Endothelial cell of umbilical vein (primary cell): ENCODE results near the gene TAGLN. TPM values are rescaled to one million over a fixed set of nuclear protein-coding genes. Genes with fewer than 3 reads are reported as not detected.
A peak's percentile ranks its signal among the peaks of the same experiment; 100 is the strongest.

Experiments
- BruUV-seq: library from RNA; stranded (reverse); fragments of 400-500 nt; replicated peaks from 2 replicates; lab custom pipeline; 2021; lab: Mats Ljungman, UMichigan
- CTCF ChIA-PET: fragments of 300-600, 350-600 bp; sonication (Branson Sonifier 250); formaldehyde crosslinking; loops from one replicate; lab custom pipeline; 2021; ENCODE audit warnings: antibody characterized with exemption, inconsistent platforms; lab: Charles Lee
- POLR2A ChIA-PET: fragments of 300-600, 350-600 bp; sonication (Branson Sonifier 250); formaldehyde crosslinking; loops from one replicate; lab custom pipeline; 2021; ENCODE audit warnings: antibody characterized with exemption, inconsistent platforms; lab: Charles Lee
- DNase-seq: peaks from one replicate; pipeline ENCODE4 v3.0.0-alpha.2; 2011; ENCODE audit warnings: low read depth, low spot score
- FAIRE-seq: peaks from 2 replicates; lab custom pipeline; 2011; peaks lifted over from hg19 to GRCh38; lab: Jason Lieb, UNC
- H2AFZ ChIP-seq: 2 replicates; pipeline ENCODE4 v1.6.0; 2012; ENCODE audit warnings: low read depth, low read length, control low read depth, inconsistent platforms
- H3K27ac ChIP-seq: 2 replicates; pipeline ENCODE4 v1.5.1; 2011; ENCODE audit warnings: low read depth, mild to moderate bottlenecking, control low read depth, low read length, moderate library complexity; ENCODE audit not compliant: insufficient read depth
- H3K27me3 ChIP-seq, 2 experiments: 2 replicates each; pipeline versions ENCODE4 v1.6.0 to v1.6.1; 2011; ENCODE audit warnings: low read length in 2 of 2, mixed read lengths in 1 of 2; ENCODE audit not compliant: control insufficient read depth in 2 of 2, insufficient read depth in 2 of 2
- H3K36me3 ChIP-seq, 2 experiments: 2 replicates in 1 of 2; 3 replicates in 1 of 2; pipeline ENCODE4 v1.5.1; 2011; ENCODE audit warnings: low read length in 2 of 2, mild to moderate bottlenecking in 1 of 2, moderate library complexity in 1 of 2; ENCODE audit not compliant: control insufficient read depth in 2 of 2, insufficient read depth in 2 of 2; ENCODE audit errors: extremely low read depth in 1 of 2
- H3K4me1 ChIP-seq: 3 replicates; pipeline ENCODE4 v1.5.1; 2011; ENCODE audit warnings: mild to moderate bottlenecking, low read length; ENCODE audit not compliant: control insufficient read depth, insufficient read depth; ENCODE audit errors: extremely low read depth
- H3K4me2 ChIP-seq: 2 replicates; pipeline ENCODE4 v1.6.1; 2011; ENCODE audit warnings: low read length, control low read depth, mixed read lengths; ENCODE audit not compliant: insufficient read depth
- H3K4me3 ChIP-seq, 3 experiments: fragments of 200-600 bp in 1 of 3; sonication (generic), shearing (Covaris generic) in 1 of 3; replicated peaks in 1 of 3; 2 replicates each; pipeline ENCODE4 v1.5.1; 2011 to 2016; ENCODE audit warnings: control low read depth in 3 of 3, low read length in 3 of 3, mild to moderate bottlenecking in 2 of 3, inconsistent platforms in 1 of 3, low read depth in 1 of 3, moderate library complexity in 1 of 3; ENCODE audit not compliant: insufficient read depth in 1 of 3
- H3K79me2 ChIP-seq: 2 replicates; pipeline ENCODE4 v1.6.0; 2012; ENCODE audit warnings: low read length, inconsistent platforms; ENCODE audit not compliant: control insufficient read depth, insufficient read depth
- H3K9ac ChIP-seq: replicated peaks from 2 replicates; pipeline ENCODE3; 2011; ENCODE audit warnings: low read length, control low read depth; ENCODE audit not compliant: insufficient read depth; ENCODE audit errors: extremely low read depth
- H3K9me1 ChIP-seq: replicated peaks from 3 replicates; pipeline ENCODE4 v1.6.0; 2011; ENCODE audit warnings: mild to moderate bottlenecking, low read length; ENCODE audit not compliant: control insufficient read depth, insufficient read depth; ENCODE audit errors: extremely low read depth
- H3K9me3 ChIP-seq: replicated peaks from 2 replicates; pipeline ENCODE4 v1.5.1; 2012; ENCODE audit warnings: low read length, inconsistent platforms; ENCODE audit not compliant: control insufficient read depth, insufficient read depth
- H4K20me1 ChIP-seq: replicated peaks from 2 replicates; pipeline ENCODE3; 2011; ENCODE audit warnings: mild to moderate bottlenecking, low read length; ENCODE audit not compliant: control insufficient read depth, insufficient read depth; ENCODE audit errors: extremely low read depth
- EZH2 ChIP-seq: IDR thresholded peaks from 2 replicates; pipeline ENCODE4 v1.6.1; 2012; ENCODE audit warnings: borderline replicate concordance, low read depth, mild to moderate bottlenecking, moderate library complexity, low read length, inconsistent platforms; ENCODE audit not compliant: severe bottlenecking
- FOS ChIP-seq: IDR thresholded peaks from 2 replicates; pipeline ENCODE4 v1.6.1; 2011; ENCODE audit warnings: mild to moderate bottlenecking, low read length, moderate library complexity, borderline replicate concordance; ENCODE audit not compliant: insufficient read depth
- GATA2 ChIP-seq: IDR thresholded peaks from 2 replicates; pipeline ENCODE4 v1.7.0; 2011; ENCODE audit warnings: low read depth, mild to moderate bottlenecking, moderate library complexity, mixed read lengths, low read length; ENCODE audit not compliant: insufficient read length, insufficient read depth
- JUN ChIP-seq: IDR thresholded peaks from 2 replicates; pipeline ENCODE4 v1.6.1; 2011; ENCODE audit warnings: borderline replicate concordance, low read depth; ENCODE audit not compliant: insufficient read length, insufficient read depth
- MYC ChIP-seq: IDR thresholded peaks from one replicate; pipeline ENCODE4 v1.6.1; 2011; ENCODE audit warnings: mild to moderate bottlenecking, low read depth, low read length
- POLR2A ChIP-seq: IDR thresholded peaks from 2 replicates; pipeline ENCODE4 v1.6.1; 2012; ENCODE audit warnings: low read depth, mild to moderate bottlenecking, control low read depth, low read length
- POLR2AphosphoS5 ChIP-seq: IDR thresholded peaks from 2 replicates; pipeline ENCODE4 v1.6.1; 2012; ENCODE audit warnings: low read depth, mild to moderate bottlenecking, control low read depth, low read length, moderate library complexity; ENCODE audit not compliant: insufficient read depth
- dilution Hi-C: fragments of 300-500 bp; cut with MboI; formaldehyde crosslinking; loops from one replicate; pipeline ENCODE4 v1.15.0; 2019; ENCODE audit warnings: low sequenced_read_pairs; ENCODE audit not compliant: extremely low pct_ligation_motif_present
- intact Hi-C: fragments of 100-400 bp; cut with micrococcal nuclease; formaldehyde crosslinking; loops from one replicate; pipeline ENCODE4 v1.10.0; 2022
- polyA plus RNA-seq, 4 experiments: library from polyadenylated mRNA; depleted of rRNA in 3 of 4; stranded (reverse) in 3 of 4; unstranded in 1 of 4; fragments of >200 nt; gene quantifications; 2 replicates each; pipeline versions ENCODE4 v1.2.1 to v1.2.3, GENCODE V29; 2011 to 2012; ENCODE audit warnings: missing spikeins in 1 of 4
- total RNA-seq: library from RNA; stranded (reverse); gene quantifications from 2 replicates; pipeline ENCODE4 v1.2.3, GENCODE V29; 2021
- TF ChIP-seq, protein P1 (sequence below): IDR thresholded peaks from 2 replicates; pipeline ENCODE4 v1.6.1; 2011; ENCODE audit not compliant: insufficient read depth, insufficient read length
- TF ChIP-seq, protein P2 (sequence below), 2 donors: IDR thresholded peaks; 1 replicate in 1 of 2; 2 replicates in 1 of 2; pipeline ENCODE4 v1.5.1; 2011; ENCODE audit warnings: low read length in 2 of 2, mild to moderate bottlenecking in 2 of 2, moderate library complexity in 2 of 2, control low read depth in 1 of 2, inconsistent platforms in 1 of 2, low read depth in 1 of 2; ENCODE audit not compliant: insufficient read depth in 1 of 2; ENCODE audit errors: extremely low read depth in 1 of 2

Gene TAGLN
- total and polyA plus RNA-seq, 2 donors (not counting 3 experiments of a cell fraction or from before 2014, with no cell fraction given): 20.8 to 113 TPM

DNA sequence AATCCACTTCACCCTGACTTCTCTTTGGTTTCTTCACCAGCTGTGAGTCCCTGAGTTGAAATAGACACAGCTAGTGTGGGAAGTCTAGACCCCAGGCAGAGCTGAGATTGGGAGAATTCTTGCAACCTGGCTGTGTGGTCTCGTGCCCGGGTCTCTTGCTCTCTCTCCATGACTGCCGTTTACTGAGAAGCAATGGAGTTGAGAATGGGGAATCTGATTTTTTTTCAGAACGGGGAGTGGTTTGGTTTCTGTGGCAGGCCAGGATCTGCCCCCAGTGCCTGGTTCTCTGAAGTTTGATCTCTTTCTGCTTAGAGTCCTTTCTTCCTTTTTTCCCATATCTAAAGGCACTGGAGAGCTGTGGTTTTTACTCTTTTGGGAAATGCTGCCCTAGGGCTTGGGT, 19.1 kb upstream of the TAGLN start:
- Histone ChIP-seq H3K79me2 (no peaks in the 10 kb centered on the region), H3K36me3 (peaks cover 0 to 5% of the 10 kb centered on the region in 2 experiments), H3K27ac (no peak overlapping the region), H4K20me1 (no peaks in the 10 kb centered on the region), H3K9me1 (no peaks in the 10 kb centered on the region), H3K27me3 (no peaks in the 10 kb centered on the region), H3K4me1 (peaks cover 18% of the 10 kb centered on the region), H3K4me3 (peak overlapping the region in 1 of 3 experiments; percentile 60), H3K4me2 (peak overlapping the region; percentile 73), H3K9me3 (no peaks in the 10 kb centered on the region), H2AFZ (no peak overlapping the region), H3K9ac (no peak overlapping the region)
- dilution Hi-C loops: no loop called here
- ChIA-PET POLR2A (interaction anchor here (0.7 to 1.5 kb wide), 3 partner anchors 19 to 120 kb away, joined by 3 to 4 read pairs (median 4); partner anchors contain the start of gene PCSK7), CTCF (interaction anchor here (0.7 to 5.8 kb wide), 16 partner anchors 7 to 300 kb away, joined by 3 to 90 read pairs (median 6); partner anchors contain the start of genes PAFAH1B2, PCSK7 and RNF214)
- DNase-seq (no peak), FAIRE-seq (no peak)
- intact Hi-C loops: no loop called here
- TF ChIP-seq, protein P1, sequence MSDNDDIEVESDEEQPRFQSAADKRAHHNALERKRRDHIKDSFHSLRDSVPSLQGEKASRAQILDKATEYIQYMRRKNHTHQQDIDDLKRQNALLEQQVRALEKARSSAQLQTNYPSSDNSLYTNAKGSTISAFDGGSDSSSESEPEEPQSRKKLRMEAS: no peak
- TF ChIP-seq FOS: no peak
- no peak for TF ChIP-seq POLR2A
- no peak for TF ChIP-seq JUN
- no peak for TF ChIP-seq MYC
- TF ChIP-seq, protein P2, sequence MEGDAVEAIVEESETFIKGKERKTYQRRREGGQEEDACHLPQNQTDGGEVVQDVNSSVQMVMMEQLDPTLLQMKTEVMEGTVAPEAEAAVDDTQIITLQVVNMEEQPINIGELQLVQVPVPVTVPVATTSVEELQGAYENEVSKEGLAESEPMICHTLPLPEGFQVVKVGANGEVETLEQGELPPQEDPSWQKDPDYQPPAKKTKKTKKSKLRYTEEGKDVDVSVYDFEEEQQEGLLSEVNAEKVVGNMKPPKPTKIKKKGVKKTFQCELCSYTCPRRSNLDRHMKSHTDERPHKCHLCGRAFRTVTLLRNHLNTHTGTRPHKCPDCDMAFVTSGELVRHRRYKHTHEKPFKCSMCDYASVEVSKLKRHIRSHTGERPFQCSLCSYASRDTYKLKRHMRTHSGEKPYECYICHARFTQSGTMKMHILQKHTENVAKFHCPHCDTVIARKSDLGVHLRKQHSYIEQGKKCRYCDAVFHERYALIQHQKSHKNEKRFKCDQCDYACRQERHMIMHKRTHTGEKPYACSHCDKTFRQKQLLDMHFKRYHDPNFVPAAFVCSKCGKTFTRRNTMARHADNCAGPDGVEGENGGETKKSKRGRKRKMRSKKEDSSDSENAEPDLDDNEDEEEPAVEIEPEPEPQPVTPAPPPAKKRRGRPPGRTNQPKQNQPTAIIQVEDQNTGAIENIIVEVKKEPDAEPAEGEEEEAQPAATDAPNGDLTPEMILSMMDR (IDR thresholded peaks at IDR 0.05; ENCODE audit: extremely low read depth in 1 of 2, insufficient read depth in 1 of 2, low read depth in 1 of 2, low read length in 2 of 2): no peak
- TF ChIP-seq GATA2: no peak
- no peak for TF ChIP-seq EZH2
- TF ChIP-seq POLR2AphosphoS5: no peak
- no TSS peak for BruUV-seq
